Measurements from ENCODE around the gene CCDC142.
A peak's percentile ranks its signal among the peaks of the same experiment; 100 is the strongest.

Gene CCDC142

GRCh38 chr2:74513605-74514367, 31.0 kb upstream of the CCDC142 start:
- no peak for DNase-seq

DNA sequence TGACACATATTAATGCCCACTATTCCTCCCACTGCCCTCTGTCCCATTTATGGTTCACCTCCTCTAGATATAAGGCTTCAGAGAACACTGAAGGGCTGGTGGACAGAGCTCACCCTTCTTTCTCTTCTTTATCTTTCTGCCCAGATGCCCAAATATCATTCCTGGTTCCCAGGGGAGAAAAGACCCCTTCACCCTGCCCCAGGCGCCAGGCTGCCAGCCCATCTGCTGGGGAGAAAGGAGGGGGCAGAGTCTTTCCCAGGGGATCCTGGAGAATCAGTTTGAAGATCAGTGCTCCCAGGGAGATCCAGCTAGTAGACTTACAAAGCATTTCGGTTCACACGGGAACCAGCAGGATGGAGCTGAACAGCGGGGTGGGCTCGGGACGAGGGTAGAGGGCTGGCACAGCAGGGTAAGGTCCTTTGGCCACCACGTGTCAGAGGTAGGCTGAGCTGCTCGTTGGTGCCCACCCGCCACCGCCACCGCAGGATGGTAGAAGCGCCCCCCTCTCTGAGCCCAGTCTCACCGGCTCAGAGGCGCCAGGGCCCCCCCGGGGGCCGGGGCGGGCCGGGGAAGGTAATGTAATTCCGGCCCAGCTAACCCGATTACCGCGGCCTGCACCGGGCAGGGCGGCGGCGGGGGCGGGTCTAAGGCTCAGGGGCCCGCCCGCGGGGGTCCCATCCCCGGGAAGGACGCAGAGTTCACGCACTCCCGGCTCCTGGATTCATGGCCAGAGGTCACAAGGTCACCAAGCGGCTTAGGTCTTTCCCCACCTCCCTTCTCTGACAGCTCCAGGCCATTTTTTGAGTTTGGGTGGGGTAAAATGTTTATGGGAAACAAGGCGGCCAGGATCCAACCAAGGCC, 30.2 kb upstream of the CCDC142 start:
- no peak for DNase-seq

DNA sequence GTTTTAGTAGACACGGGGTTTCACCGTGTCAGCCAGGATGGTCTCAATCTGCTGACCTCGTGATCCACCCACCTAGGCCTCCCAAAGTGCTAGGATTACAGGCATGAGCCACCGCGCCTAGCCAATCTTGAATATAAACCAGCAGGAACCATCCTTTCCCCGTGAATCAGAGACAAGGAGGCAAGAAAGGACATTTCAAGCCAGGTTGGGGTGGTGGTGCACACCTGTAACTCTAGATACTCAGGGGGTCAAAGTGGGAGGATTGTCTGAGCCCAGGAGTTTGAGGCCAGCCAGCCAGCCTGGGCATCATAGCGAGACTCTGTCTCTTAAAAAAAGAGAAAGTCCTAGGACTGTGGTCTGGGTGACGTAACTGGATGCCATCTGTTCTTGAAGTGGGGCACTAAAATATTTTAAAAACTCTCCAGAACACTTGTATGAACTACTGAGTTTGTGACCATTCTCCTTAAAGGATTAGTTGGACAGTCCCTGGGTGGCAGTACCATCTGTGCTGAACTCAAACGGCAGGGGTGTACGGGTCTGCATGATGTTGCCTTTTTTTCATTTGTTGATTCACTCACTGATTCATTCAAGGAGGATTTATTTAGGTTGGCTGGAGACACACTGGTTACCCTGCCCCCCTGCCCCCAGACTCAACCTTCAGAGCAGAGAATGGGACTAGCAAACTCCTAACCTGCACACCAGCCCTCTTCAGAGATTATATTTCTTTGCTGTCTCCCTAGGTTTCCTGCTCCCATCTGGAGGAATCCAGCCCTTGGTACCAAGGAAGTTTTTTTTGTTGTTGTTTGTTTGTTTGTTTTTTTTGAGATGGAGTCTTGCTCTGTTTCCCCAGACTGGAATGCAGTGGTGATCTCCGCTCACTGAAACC, 28.5 kb upstream of the CCDC142 start:
- DNase-seq, result no peak

- DNase-seq, result no peak
Observed at GRCh38 chr2:74510272-74510671, 27.5 kb upstream of the CCDC142 start.

GRCh38 chr2:74507926-74508520, 25.2 kb upstream of the CCDC142 start:
- peak; percentile 21 for DNase-seq

DNA sequence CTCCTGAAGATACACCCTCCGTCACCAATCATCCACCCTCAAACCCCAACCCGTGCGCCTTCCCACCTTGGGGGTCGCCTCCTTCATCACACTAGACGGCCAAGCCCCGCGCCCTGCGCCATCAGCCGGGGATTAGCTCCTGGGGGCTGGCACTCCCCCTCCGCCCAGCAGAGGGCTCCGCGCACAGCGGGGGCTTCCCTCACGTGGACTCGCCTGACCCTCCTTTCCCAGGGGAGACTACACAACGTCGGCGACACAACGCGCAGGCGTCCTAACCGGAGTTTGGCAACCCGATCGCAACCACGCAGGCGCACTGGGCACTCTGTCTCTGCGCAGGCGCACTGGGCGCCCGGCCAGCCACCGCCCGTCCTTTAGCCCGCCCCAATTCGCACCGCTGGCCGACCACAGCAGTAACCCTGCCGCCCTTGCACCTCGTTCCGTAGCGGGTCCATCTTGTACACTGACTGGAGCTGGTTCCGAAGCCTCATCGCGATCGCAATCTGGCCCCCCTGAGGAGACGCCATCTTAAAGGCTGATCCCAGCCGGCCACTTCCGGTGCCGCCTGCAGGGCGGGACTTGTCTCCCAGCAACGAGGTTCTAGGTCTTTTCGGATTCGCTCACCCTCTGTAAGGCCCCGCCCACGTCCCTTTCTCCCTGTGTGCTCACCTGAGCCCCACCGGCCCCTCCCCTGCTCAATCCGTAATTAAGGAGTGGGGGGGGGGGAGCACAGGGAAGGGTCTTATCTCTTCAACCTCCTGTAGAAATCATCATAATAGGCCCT, 24.5 kb upstream of the CCDC142 start, which contains the start of gene PCGF1:
Gene PCGF1 (minus strand): TSS at position 551 of the 781 bp plus-strand sequence. CDS start 27 bp downstream, at position 524.
- peak; percentile 99 for DNase-seq

- DNase-seq, result no peak
Observed at GRCh38 chr2:74505448-74506246, 22.8 kb upstream of the CCDC142 start.

GRCh38 chr2:74504591-74504990, 21.8 kb upstream of the CCDC142 start:
- no peak for DNase-seq

DNA sequence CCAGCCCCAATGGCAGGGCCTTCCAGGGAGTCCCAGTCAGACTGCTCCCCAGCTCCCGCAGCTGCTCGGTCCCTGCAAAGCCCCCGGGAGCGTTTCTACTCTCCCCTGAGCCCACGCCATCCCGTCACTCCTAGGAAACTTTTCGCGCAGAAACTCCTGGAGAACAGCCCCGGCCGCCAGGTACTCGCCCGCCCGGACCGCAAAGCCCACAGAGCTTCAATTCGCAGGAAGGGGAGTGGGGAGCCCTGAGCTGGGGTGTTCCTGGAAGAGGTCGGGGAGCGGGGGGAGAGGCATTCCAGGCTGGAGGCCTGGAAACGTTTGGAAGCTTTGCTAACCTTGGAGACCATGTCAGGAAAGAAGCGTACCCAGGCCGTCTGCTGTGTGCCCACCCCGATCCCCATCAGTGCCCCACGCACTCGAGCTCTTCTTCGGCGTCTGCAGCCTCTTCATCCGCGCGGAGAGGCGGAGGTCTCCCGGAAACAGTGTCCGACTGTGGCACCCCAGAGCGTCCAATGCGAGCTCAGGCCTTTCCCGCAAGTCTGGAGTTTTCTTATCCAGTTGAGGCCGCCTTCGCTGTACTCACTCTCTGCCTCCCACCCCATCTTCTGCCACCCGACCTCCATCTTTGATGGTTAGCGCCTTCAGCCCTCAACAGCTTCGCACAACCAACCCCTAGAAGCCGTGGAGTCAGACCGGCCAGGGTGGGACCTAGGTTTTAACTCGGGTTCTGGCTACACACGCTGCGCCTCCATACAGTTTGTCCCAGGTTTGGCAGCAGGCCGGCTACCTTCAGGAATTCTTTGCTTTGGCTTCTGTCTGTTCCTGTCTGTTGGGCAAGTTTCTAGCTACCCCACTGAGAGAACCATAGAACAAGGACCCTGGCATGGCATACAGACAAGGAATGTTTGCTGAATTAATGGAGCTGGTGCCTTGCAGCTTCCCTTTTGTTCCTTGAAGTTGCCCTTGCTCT, 21.0 kb upstream of the CCDC142 start:
- no peak for DNase-seq

- peak; percentile 7 for DNase-seq
Observed at GRCh38 chr2:74502720-74503505, 20.1 kb upstream of the CCDC142 start.

GRCh38 chr2:74502147-74502719, 19.4 kb upstream of the CCDC142 start:
- DNase-seq, result no peak

DNA sequence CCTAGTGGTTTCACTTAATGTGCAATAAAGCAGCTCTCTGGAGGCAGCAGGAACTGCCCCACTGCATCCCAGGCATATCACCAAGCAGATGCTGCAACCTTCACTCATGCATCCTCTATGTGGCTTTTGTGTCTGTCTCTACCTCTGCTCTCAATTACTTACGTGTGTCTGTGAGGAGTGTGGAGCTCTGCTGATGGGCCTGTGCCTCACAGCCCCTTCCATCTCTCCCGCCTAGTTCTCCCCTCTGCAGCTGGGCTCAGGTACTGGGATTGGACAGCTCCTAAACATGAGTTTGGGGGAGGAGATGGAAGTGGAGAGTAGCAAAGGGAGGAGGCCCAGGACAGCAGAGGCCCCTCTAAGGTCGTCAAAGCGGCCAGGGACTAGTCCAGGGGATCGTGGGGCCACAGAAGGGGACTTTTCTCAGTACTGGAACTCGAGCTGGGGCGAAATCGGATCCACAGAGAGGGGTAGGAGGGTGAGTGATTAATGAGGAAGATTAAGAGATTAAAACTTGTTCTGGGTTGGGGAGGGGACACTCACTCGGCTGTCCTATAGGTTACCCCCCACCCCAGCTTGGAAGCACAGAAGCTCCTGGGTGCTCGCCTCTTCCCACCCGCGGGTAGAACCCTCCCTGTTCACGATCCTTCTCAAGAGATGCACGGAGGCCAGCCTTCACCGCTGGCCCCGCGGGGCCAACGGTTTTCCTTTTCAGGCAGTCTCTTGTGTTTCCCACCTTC, 18.7 kb upstream of the CCDC142 start:
- DNase-seq, result no peak

DNA sequence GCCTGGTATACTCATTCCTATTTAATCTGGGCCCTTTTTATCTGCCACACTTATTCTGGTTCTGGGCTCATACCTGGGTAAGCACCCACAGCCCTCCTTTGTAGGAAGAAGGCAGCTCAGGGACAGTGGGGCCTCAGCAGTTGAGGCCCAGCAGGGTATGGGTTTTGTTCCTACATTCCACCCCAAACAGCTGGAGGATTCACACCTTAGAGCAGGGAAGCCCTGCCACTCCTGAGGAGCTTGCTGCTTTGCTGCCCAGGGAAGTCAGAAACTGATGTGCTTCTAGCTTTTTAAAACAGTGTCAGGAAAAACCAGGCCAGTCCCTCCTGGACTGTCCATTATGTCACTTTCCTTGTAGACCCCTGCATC, 17.8 kb upstream of the CCDC142 start:
- DNase-seq, result no peak

- no peak for DNase-seq
Observed at GRCh38 chr2:74499940-74500577, 17.3 kb upstream of the CCDC142 start.

DNA sequence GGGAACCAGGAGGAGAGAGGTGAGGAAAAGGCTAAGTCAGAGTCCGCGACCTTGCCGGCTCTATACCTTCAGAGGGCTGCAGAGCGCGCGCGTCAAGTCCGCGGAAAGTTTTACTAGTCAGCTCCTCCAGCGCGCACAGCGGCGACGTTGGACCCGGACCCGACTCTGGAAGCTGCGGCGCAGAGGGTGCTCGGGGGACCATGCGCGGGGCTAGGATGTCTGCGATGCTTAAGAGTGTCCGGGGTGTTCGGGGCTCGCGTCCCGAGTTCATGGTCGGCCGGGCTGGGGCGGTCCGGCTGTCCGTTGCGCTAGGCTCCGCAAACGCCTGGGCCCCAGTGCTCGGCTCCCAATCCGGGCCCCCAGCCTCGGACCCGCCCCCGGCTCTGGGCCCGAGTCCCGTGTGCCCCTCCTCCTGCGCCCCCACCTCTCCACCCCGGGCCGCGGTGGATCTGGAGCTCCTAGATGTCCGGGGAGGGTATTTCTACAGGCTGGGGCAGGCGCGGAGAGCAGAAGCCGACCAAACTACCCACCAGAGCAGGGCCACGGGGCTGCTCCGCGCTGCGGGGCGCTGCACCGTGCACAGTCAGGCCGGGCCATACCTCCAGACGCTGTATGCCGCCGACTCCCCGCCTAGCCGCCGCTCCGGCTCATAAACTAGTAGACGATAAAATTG, 16.6 kb upstream of the CCDC142 start, which contains the start of gene LBX2:
Gene LBX2 (minus strand): TSS at position 337 of the 673 bp plus-strand sequence. CDS start 66 bp downstream, at position 271.
- DNase-seq, result no peak

DNA sequence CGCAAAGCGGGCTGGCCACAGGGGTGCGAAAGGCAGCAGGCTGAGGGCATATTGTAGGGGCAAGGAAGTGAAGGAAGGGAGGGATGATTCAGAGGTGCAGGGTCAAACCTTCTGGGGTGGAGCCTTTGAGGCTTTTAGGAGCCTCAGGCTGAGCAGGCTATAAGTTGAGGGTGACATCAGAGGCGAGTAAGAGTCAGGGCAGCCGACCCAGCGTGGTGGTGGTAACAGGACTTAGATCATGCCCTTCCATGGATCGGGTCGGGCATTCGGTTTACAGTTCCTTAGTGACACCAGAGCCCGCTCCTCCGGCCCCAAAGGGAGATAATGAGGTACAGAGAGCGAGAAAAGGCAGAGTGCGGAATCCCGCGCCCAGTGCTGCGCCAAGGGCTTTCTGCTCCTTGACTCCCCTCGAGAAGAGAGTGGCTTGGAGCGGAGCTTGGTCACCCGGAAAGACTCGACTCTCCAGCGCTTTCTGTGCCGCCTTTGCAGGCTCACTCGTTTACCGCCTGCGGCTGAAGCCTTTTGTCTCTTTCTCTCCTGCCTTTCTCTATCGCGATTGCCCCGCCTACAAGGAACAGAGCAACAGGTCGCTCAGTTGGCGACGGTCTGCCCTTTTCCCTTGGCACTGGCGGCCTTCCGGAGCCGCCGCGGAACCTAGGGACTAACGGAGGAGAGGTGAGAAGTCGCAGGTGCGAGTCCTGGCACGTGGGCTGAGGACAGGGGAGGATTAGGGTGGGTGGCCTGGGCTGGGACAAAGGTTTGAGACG, 15.9 kb upstream of the CCDC142 start:
- DNase-seq, result no peak

Measured in NCI-H345 (cell line).